Activated CD8-positive, alpha-beta memory T cell treated with anti-CD3 and anti-CD28 coated beads for 24 hours (primary cell): Measurements from ENCODE around the gene CBX4.

Experiments used
- DNase-seq: peaks from one replicate; pipeline ENCODE4 v3.0.0-alpha.2; 2020

CBX4 gene

DNA sequence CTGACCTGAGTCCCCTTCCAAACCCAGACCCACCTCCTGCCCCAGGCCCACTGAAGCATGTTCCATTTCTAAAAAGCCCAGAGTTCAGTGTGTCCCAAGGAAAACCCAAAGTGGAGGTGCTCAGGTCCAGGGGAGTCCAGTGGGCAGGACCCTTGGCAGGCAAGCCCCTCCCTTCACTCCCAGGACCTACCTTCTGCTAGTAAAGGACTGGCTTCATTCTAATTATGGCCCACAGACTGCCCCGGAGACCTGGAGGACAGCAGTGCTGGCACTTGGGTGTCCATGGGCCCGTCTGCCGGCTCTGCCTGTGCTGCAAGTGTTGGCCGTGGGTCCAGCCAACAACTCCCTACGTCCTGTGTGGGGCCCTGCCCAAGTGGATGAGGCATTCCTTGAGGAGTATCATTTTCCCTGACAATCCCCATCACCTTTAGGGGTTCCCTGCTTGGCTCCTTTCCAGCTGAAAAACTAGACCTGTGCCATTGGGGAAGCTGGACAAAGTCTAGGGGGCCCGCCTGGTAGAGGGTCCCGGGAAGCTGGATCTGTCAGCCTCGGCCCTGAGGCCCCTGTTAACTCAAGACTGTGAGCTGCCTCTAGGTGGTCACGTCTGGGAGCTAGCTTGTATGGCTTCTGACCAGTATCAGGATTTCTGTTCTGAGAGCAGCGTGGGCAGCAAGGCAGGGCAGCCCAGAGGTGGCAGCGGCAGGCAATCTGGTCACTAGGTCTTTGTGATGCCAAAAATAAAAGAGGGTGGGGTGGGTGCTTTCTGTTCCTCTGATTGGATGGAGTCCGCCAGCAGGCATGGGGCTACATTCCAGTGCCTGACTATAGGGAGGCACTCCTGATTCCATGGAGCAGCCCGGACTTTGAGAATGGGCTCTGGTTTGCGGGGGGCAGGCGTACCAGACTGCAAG is 53.1 kb downstream of the CBX4 start:
- DNase-seq, result no peak

DNA sequence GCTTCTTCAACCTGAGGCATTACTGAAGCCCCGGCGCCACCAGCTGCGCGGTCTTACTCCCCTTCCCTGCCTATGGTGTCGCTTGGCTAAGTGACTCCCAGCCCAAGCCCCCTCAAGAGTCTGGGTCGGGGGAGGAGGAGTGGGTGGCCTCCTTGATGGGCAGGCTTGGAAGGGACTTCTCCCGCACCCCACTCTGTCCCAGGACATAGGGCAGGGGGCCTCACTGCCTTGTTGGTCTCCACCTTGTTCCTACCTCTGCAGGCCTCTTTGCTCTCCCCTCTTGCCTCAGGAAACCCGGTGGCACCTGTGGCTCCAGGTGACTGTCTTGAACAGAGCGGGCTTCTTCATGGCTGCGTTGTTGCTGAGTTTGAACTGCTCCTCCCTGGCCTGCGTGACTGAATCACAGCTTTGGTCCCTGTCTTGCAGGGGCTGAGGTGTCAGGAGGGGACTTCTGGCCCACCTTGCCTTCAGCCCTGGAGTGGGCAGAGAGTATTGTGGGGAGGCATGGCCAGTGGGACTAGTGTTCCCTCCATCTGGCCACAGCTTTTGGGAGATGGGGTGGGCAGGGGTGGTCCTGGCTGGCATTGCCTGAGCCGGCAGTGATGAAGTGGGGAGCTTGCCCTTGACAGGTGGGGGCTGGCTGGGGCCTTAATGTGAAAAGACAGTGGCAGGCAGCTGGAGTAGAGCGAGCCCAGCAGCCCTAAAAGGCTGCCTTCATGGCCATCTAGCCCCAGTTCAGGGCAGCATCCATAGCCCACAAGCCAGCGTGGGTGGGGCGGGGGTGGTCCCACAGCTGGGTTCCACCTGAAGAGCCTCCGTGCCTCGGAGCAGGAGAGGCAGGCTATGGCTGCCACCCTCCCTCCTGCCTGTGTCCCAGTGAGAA is 54.0 kb downstream of the CBX4 start:
- no peak for DNase-seq

DNA sequence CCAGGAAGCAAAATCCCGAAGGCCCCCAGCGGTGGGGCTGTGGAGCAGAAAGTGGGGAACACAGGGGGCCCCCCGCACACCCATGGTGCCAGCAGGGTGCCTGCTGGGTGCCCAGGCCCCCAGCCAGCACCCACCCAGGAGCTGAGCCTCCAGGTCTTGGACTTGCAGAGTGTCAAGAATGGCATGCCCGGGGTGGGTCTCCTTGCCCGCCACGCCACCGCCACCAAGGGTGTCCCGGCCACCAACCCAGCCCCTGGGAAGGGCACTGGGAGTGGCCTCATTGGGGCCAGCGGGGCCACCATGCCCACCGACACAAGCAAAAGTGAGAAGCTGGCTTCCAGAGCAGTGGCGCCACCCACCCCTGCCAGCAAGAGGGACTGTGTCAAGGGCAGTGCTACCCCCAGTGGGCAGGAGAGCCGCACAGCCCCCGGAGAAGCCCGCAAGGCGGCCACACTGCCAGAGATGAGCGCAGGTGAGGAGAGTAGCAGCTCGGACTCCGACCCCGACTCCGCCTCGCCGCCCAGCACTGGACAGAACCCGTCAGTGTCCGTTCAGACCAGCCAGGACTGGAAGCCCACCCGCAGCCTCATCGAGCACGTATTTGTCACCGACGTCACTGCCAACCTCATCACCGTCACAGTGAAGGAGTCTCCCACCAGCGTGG is 54.8 kb downstream of the CBX4 start:
- no peak for DNase-seq

DNA sequence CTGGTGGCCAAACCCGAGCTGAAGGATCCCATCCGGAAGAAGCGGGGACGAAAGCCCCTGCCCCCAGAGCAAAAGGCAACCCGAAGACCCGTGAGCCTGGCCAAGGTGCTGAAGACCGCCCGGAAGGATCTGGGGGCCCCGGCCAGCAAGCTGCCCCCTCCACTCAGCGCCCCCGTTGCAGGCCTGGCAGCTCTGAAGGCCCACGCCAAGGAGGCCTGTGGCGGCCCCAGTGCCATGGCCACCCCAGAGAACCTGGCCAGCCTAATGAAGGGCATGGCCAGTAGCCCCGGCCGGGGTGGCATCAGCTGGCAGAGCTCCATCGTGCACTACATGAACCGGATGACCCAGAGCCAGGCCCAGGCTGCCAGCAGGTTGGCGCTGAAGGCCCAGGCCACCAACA is 55.3 kb downstream of the CBX4 start:
- no peak for DNase-seq
